Heart right ventricle (tissue), 16 donors: ENCODE results near the gene OPTN. TPM values are rescaled to one million over a fixed set of nuclear protein-coding genes. Genes with fewer than 3 reads are reported as not detected.
A peak's percentile ranks its signal among the peaks of the same experiment; 100 is the strongest.

Source experiments
- ATAC-seq, 8 donors: fragments of 200-7000 bp; cut with Tn5 transposase; one replicate each; pipeline ENCODE4 v1.9.1; 2020; ENCODE audit warnings: mild to moderate bottlenecking in 8 of 8, moderate library complexity in 8 of 8, moderate number of reproducible peaks in 1 of 8
- DNase-seq, 2 donors: peaks; one replicate each; pipeline ENCODE4 v3.0.0-alpha.2; 2020
- H3K27ac ChIP-seq, 10 donors: fragments of 200-600 bp; sonication (generic) in 2 of 10; one replicate each; pipeline versions ENCODE4 v1.5.0 to v1.8.0; 2020 to 2022; ENCODE audit warnings: mild to moderate bottlenecking in 3 of 10
- H3K27me3 ChIP-seq, 7 donors: fragments of 200-600 bp; one replicate each; pipeline ENCODE4 v1.8.0; 2021 to 2022; ENCODE audit warnings: mild to moderate bottlenecking in 2 of 7
- H3K36me3 ChIP-seq, 9 donors: fragments of 200-600 bp; sonication (generic) in 1 of 9; one replicate each; pipeline versions ENCODE4 v1.5.0 to v1.8.0; 2020 to 2022; ENCODE audit warnings: mild to moderate bottlenecking in 2 of 9
- H3K4me1 ChIP-seq, 9 donors: fragments of 200-600 bp; sonication (generic) in 1 of 9; one replicate each; pipeline versions ENCODE4 v1.5.0 to v1.8.0; 2020 to 2022; ENCODE audit warnings: mild to moderate bottlenecking in 4 of 9
- H3K4me3 ChIP-seq, 10 donors: fragments of 200-600 bp; sonication (generic) in 2 of 10; one replicate each; pipeline versions ENCODE4 v1.5.0 to v1.8.0; 2020 to 2022; ENCODE audit warnings: mild to moderate bottlenecking in 7 of 10, moderate library complexity in 2 of 10
- H3K9me3 ChIP-seq, 11 donors: fragments of 200-600 bp in 10 of 11; sonication (generic) in 2 of 11; one replicate each; pipeline versions ENCODE4 v1.5.0 to v1.8.0; 2013 to 2022; ENCODE audit warnings: mild to moderate bottlenecking in 2 of 11, control low read depth in 1 of 11, moderate library complexity in 1 of 11
- CTCF ChIP-seq, 9 donors: fragments of 200-600 bp; sonication (generic) in 2 of 9; IDR thresholded peaks; one replicate each; pipeline versions ENCODE4 v1.5.0 to v1.8.0; 2021 to 2022; ENCODE audit warnings: antibody characterized with exemption in 9 of 9, mild to moderate bottlenecking in 5 of 9, moderate library complexity in 1 of 9
- WGBS, 2 donors: extraction: QIAGEN DNeasy Blood & Tissue Kit; methylation state at CpG; one replicate each; pipeline ENCODE4 v1.1.7; 2013; ENCODE audit warnings: inconsistent platforms in 1 of 2; 5-methylcytosine and 5-hydroxymethylcytosine counted together
- intact Hi-C, 10 donors: fragments of 100-400 bp; cut with DNase I; formaldehyde crosslinking; loops; one replicate each; pipeline versions ENCODE4 v1.11.1 to v1.14.2; 2022
- polyA plus RNA-seq, 2 donors: library from polyadenylated mRNA; stranded (reverse); fragments of 200-250 nt; gene quantifications; one replicate each; pipeline ENCODE4 v1.2.3, GENCODE V29; 2013
- total RNA-seq, 10 donors: library from RNA; stranded (reverse); fragmentation: NEBNext Ultra II Directional in 3 of 10; extraction: Animal tissue kit (Norgen Biotek cat#: 25700) in 3 of 10; gene quantifications; one replicate each; pipeline versions ENCODE4 v1.2.1 to v1.2.4, GENCODE V29; 2021 to 2023
- donor health status: Arrhythmogenic right ventricular cardiomyopathy.
- donor health status: ischemic (EF 13 %, LVEDD 7.1; RV severe dilation, severe dysfunction).
- donor health status: healthy with polysubstance abuse.
- donor health status: DM: no; HTN: yes; CAD: no.
- donor health status: DM: no; HTN: no; CAD: no.
- donor health status: ischemic (EF 25% LVEDD 6.9; RV normal size, moderate dysfunction).
- donor health status: ischemic (EF 25% LVEDD 5.7; RV mildly dilated, moderate dysfunction).
- donor health status: healthy.
- donor health status: DM: yes; HTN: yes; CAD: no.
- donor health status: Ischemic cardiomyopathy.
- donor health status: ischemic (EF 35%, LVEDD 5.7; RV mildly dilated, moderate dysfunction).
- donor health status: nonischemic (EF 11% LVEDD 7.7; RV severe dilation, severe dysfunction).
- donor health status: DM: yes; HTN: yes; CAD: no.
- donor health status: PGD.
- donor health status: ischemic (EF 29% LVEDD 5.4; RV normal size, mild dysfunction).
- donor health status: nonischemic (EF 23%, LVEDD 6.1; RV moderate dilation, normal function).

The OPTN gene
- total and polyA plus RNA-seq, 12 donors, result 59.0 to 218 (median 125) TPM

GRCh38 chr10:13183625-13184024, 83.7 kb downstream of the OPTN start:
- peaks cover 0 to 18% (median 0%) of the 10 kb centered on the region in 9 donors for H3K36me3 ChIP-seq
- H3K4me3 ChIP-seq, result no peak overlapping the region
- no peak for ATAC-seq
- DNase-seq, result no peak
- no peaks in the 10 kb centered on the region for H3K27me3 ChIP-seq
- H3K9me3 ChIP-seq, result peaks cover 0 to 5% (median 0%) of the 10 kb centered on the region in 11 donors
- no peak for TF ChIP-seq CTCF (IDR thresholded peaks at IDR 0.05)
- WGBS, 2 donors, result 78 to 97% methylated on average over 5 of the region's 5 CpGs
- H3K27ac ChIP-seq, result no peak overlapping the region
- intact Hi-C loops, result no loop called here
- no peaks in the 10 kb centered on the region for H3K4me1 ChIP-seq

GRCh38 chr10:13184276-13184675, 84.3 kb downstream of the OPTN start:
- Histone ChIP-seq H3K4me3 (no peak overlapping the region), H3K9me3 (peaks cover 0 to 5% (median 0%) of the 10 kb centered on the region in 11 donors), H3K36me3 (peaks cover 0 to 18% (median 0%) of the 10 kb centered on the region in 9 donors), H3K27me3 (no peaks in the 10 kb centered on the region), H3K4me1 (no peaks in the 10 kb centered on the region), H3K27ac (no peak overlapping the region)
- ATAC-seq, result no peak
- 91 to 95% methylated on average over 2 of the region's 2 CpGs for WGBS, 2 donors
- DNase-seq, result no peak
- no peak for TF ChIP-seq CTCF (IDR thresholded peaks at IDR 0.05)
- intact Hi-C loops, result no loop called here

DNA sequence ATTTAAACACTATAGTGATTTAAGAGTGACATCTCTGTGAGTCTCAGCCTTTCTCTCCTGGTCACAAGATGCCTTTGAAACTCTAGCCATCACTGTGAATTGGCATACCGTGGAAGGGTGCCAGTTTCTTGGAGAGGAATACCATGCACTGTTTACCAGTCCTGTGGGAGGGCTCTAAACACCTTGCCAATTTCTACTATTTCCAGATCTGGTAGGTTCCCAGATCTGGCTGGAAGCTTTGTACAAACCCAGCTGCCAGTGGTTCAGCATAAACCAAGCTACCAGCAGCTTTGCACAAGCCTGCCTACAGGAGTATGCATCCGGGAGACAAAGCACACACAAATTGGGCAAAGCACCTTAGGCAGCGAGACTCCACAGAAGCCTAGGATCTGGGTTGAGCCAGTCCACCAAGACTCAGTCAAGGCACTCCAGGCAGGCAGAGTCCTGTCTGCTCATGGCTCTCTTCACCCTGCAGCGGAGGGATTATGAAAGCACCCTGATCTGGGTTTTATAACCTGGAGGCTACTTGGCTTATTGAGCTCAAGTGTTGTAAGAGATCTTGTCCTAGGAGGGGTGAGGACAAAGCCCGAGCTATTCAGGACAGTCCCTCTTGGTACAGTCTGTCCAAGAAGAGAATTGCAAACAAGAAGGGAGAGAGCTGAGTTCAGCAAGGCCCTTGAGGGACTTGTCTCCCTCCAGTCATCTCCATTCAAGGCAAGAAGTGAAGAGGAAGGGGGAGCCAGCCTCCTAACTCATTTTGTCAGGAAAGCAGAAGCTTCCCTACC, 85.0 kb downstream of the OPTN start:
- DNase-seq (peak in 1 of 2 donors; percentile 8), ATAC-seq (peak in 3 of 8 donors; percentile 44 to 60 (median 44))
- Histone ChIP-seq H3K36me3 (peaks cover 0 to 13% (median 0%) of the 10 kb centered on the region in 9 donors), H3K27me3 (no peaks in the 10 kb centered on the region), H3K27ac (no peak overlapping the region), H3K9me3 (peaks cover 0 to 5% (median 0%) of the 10 kb centered on the region in 11 donors), H3K4me3 (no peak overlapping the region), H3K4me1 (no peaks in the 10 kb centered on the region)
- WGBS, 2 donors, result 83 to 84% methylated on average over 5 of the region's 5 CpGs
- no peak for TF ChIP-seq CTCF (IDR thresholded peaks at IDR 0.05)
- intact Hi-C loops, result no loop called here

DNA sequence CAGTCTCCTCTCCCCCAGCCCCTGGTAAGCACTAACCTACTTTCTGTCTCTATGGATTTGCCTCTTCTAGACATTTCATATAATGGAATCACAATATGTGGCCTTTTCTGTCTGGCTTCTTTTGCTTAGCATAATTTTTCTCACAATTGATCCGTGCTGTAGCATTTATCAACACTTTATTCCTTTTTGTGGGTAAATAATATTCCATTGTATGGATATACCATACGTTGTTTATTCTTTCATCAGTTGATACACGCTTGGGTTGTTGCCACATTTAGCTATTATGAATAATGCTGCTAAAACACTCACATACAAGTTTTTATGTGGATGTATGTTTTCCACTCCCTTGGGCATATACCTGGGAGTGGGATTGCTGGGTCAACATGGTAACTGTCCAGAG, 87.2 kb downstream of the OPTN start:
- Histone ChIP-seq H3K9me3 (peaks cover 0 to 5% (median 0%) of the 10 kb centered on the region in 11 donors), H3K27ac (no peak overlapping the region), H3K27me3 (no peaks in the 10 kb centered on the region), H3K36me3 (peaks cover 0 to 16% (median 0%) of the 10 kb centered on the region in 9 donors), H3K4me1 (no peaks in the 10 kb centered on the region), H3K4me3 (no peak overlapping the region)
- 97% methylated on average over 3 of the region's 3 CpGs for WGBS, 2 donors
- DNase-seq, result no peak
- intact Hi-C loops, result no loop called here
- no peak for TF ChIP-seq CTCF (IDR thresholded peaks at IDR 0.05)
- no peak for ATAC-seq

Other genes with a start within 250 kb of the OPTN start
- 10 to 100 TPM in 1 of 10 donors, 1 to 10 TPM in 9; 2.6 to 14.3 (median 7.2) TPM for gene CCDC3, start 98.5 kb upstream of the OPTN start, total RNA-seq
- 1 to 10 TPM; 5.2 to 5.5 TPM for gene CCDC3, start 98.5 kb upstream of the OPTN start, polyA plus RNA-seq
- gene MCM10, start 61.4 kb downstream of the OPTN start, total RNA-seq, result 1 to 10 TPM in 1 of 10 donors, under 1 TPM in 6, not detected in 3; 0.07 to 3.8 (median 0.48) TPM
- gene MCM10, start 61.4 kb downstream of the OPTN start, polyA plus RNA-seq, result under 1 TPM; 0.07 to 0.09 TPM
- gene UCMA, start 134.2 kb downstream of the OPTN start, total RNA-seq, result not detected
- gene UCMA, start 134.2 kb downstream of the OPTN start, polyA plus RNA-seq, result not detected
- 100 to 1,000 TPM in 9 of 10 donors, 10 to 100 TPM in 1; 97.3 to 188 (median 162) TPM for gene PHYH, start 199.9 kb downstream of the OPTN start, total RNA-seq
- gene PHYH, start 199.9 kb downstream of the OPTN start, polyA plus RNA-seq, result 10 to 100 TPM; 51.1 to 56.7 TPM
- gene SEPHS1, start 248.1 kb downstream of the OPTN start, total RNA-seq, result 10 to 100 TPM; 26.7 to 38.9 (median 30.4) TPM
- gene SEPHS1, start 248.1 kb downstream of the OPTN start, polyA plus RNA-seq, result 10 to 100 TPM; 17.6 to 23.2 TPM